Neural progenitor cell (in vitro differentiated cells): ENCODE data around the gene SDS.

Source experiments
- CTCF ChIP-seq: fragments of 200-600 bp; sonication (generic); IDR thresholded peaks from 2 replicates; pipeline ENCODE4 v1.5.1; 2017; ENCODE audit warnings: antibody characterized with exemption, mild to moderate bottlenecking
- EZH2 ChIP-seq: fragments of 200-600 bp; sonication (generic); IDR thresholded peaks from 2 replicates; pipeline ENCODE4 v1.6.1; 2017; ENCODE audit warnings: antibody characterized with exemption, mild to moderate bottlenecking, moderate library complexity
- EZH2phosphoT487 ChIP-seq: fragments of 200-600 bp; sonication (generic); IDR thresholded peaks from 2 replicates; pipeline ENCODE4 v1.6.1; 2017; ENCODE audit warnings: antibody characterized with exemption

DNA sequence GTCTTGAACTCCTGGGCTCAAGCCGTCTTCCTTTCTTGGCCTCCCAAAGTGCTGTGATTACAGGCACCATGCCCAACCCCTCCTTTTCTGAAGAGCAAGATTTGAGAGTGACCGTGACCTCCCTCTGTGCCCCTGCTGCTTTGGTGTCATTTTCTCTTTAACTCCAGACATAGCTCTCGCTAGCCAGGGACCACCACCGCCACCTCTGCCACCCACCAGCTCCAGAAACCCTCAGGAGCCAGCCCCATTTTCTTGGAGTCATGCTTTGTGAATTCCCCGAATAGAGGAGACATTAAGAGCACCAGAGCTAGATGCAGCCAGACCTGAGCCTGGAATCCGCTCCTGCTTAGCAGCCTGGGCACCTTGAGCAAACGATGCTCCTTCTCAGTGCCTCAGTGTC, 36.6 kb upstream of the SDS start:
- no peak for TF ChIP-seq CTCF
- TF ChIP-seq EZH2, result no peak
- no peak for TF ChIP-seq EZH2phosphoT487
